ENCODE results near the gene MGMT. TPM values are rescaled to one million over a fixed set of nuclear protein-coding genes. Genes with fewer than 3 reads are reported as not detected.

MGMT gene
- total RNA-seq, 1 donor from 2014 or later, result 51.4 TPM

DNA sequence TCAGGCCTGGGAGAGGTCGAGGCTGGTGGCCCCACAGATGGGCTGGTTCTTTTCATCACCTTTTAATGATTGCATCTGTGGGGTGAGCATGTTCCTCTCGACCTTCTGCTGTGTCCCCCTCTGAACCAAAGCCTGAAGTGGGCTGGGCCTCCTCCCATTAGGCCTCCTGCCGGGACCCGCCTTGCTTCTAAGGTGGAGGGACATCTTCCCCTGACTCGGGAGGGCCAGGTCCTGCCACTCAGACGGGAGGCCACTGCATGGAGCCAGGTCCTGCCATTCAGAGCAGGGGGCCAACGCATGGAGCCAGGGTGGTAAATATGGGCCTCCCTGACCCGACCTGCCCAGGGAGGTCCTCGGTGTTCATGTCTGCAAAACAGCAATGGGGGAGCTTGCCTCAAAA is 308.6 kb downstream of the MGMT start:
- no peak for TF ChIP-seq CTCF (conservative IDR thresholded peaks at IDR 0.05; ENCODE audit: low read depth, low read length)
- no peak overlapping the region for H3K4me3 ChIP-seq (ENCODE audit: low read depth, low read length)
- no peak for DNase-seq (ENCODE audit: low read depth)

DNA sequence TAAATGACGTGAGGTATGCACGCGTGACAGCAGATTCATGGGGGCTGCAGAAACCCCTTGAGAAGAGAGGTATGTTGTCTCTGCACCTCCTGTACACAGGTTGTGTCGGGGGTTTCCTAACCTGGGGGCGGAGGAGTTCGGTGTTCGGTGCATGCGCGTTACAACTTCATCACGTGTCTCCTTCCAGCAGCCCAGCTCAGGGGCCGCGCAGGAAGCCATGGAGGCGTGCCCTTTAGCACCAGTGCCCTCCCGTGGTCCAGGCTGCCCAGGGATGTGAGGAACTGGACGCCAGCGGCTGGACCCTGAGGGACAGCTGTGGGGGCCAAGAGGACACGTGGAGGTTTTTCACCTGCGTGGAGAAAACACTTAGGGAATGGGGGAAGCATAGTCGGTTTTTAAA is 310.6 kb downstream of the MGMT start:
- no peak overlapping the region for H3K4me3 ChIP-seq (ENCODE audit: low read depth, low read length)
- TF ChIP-seq CTCF (conservative IDR thresholded peaks at IDR 0.05; ENCODE audit: low read depth, low read length), result no peak
- DNase-seq (ENCODE audit: low read depth), result no peak

GRCh38 chr10:129778571-129778970 is 311.5 kb downstream of the MGMT start:
- no peak overlapping the region for H3K4me3 ChIP-seq (ENCODE audit: low read depth, low read length)
- no peak for TF ChIP-seq CTCF (conservative IDR thresholded peaks at IDR 0.05; ENCODE audit: low read depth, low read length)
- DNase-seq (ENCODE audit: low read depth), result no peak

DNA sequence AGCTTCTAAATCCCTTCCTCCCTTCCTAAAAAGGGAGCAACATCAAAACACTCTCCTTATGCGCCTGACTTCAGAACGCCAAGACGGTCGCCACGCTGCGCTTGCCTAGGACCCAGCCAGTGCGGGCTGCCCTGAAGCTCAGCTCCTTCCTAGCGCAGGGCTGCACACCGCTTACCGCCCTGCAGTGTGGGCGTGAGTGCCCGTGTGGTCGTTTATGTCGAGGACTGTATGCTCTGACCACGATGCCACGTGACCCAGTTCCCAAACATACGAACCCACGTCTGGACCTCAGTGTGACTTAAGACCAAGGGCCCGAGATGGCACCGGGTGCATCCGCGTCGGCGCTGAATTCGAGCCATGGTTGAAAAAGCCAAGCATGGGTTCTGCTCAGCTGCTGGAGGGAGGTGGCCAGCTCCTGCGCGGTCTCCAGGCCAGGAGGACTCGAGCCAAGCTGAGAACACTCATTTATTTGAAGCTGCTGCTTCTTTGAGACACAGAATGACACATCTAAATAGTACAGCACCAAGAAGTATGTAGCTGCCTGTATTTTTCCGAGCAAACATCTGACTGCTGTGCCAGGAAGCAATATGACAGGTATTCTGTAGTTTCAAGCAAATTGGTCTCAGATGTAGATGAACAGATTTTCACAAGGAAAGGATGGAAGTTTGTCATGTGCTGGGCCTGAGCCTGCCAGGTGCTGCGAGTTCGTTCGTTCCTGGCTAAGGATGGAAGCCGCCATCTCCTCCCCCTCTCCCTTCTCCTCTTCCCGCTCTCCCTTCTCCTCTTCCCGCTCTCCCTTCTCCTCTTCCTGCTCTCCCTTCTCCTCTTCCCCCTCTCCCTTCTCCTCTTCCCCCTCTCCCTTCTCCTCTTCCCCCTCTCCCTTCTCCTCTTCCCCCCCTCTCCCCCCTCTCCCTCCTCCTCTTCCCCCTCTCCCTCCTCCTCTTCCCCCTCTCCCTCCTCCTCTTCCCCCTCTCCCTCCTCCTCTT is 312.4 kb downstream of the MGMT start:
- H3K4me3 ChIP-seq (ENCODE audit: low read depth, low read length), result no peak overlapping the region
- DNase-seq (ENCODE audit: low read depth), result no peak
- no peak for TF ChIP-seq CTCF (conservative IDR thresholded peaks at IDR 0.05; ENCODE audit: low read depth, low read length)

DNA sequence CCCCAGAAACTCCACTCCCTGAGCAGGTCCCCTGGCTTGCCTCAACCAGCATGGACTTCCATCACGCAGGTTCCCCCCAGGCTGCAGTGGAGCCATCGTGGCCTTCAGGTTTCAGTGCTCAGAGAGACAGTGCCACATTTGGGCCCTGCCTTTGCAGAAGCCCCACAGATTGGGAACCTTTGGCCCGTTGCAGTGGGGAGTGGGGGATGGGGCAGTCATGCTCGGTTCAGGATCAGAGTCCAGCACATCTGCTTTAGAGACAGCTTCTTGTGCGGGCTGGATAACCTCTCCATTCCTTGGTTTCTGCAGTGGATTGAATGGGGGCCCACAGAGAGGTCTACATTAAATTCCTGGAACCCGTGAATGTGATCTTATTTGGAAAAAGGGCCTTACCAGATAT is 313.2 kb downstream of the MGMT start:
- DNase-seq (ENCODE audit: low read depth), result no peak

GRCh38 chr10:129780901-129781795 is 314.1 kb downstream of the MGMT start:
- no peak for TF ChIP-seq CTCF (conservative IDR thresholded peaks at IDR 0.05; ENCODE audit: low read depth, low read length)
- no peak for DNase-seq (ENCODE audit: low read depth)

More for the DNA sequence above, 313.2 kb downstream of the MGMT start:
- TF ChIP-seq CTCF (conservative IDR thresholded peaks at IDR 0.05; ENCODE audit: low read depth, low read length), result no peak
- H3K4me3 ChIP-seq (ENCODE audit: low read depth, low read length), result no peak overlapping the region

More at GRCh38 chr10:129780901-129781795, 314.1 kb downstream of the MGMT start:
- no peak overlapping the region for H3K4me3 ChIP-seq (ENCODE audit: low read depth, low read length)

Measured in epithelial cell of proximal tubule (primary cell).